DOHH2 (cell line): ENCODE data around the gene UBE2R2.

Experiments used
- H3F3A ChIP-seq: fragments of 200-600 bp; sonication (generic), shearing (Covaris generic); 2 replicates; pipeline ENCODE4 v1.6.0; 2016; ENCODE audit warnings: antibody characterized with exemption, mild to moderate bottlenecking; ENCODE audit not compliant: control insufficient read depth, insufficient read depth
- H3K27ac ChIP-seq: fragments of 200-600 bp; sonication (generic); 2 replicates; pipeline ENCODE4 v1.5.1; 2014; ENCODE audit warnings: low read depth, mild to moderate bottlenecking, low read length, moderate library complexity
- H3K27me3 ChIP-seq: fragments of 200-600 bp; sonication (generic); 2 replicates; pipeline ENCODE4 v1.6.1; 2014; ENCODE audit warnings: mild to moderate bottlenecking, low read length, mixed read lengths; ENCODE audit not compliant: control insufficient read depth
- H3K36me3 ChIP-seq: fragments of 200-600 bp; sonication (generic); 2 replicates; pipeline ENCODE4 v1.6.1; 2014; ENCODE audit warnings: mild to moderate bottlenecking, low read length, moderate library complexity, mixed read lengths; ENCODE audit not compliant: control insufficient read depth
- H3K4me1 ChIP-seq: fragments of 200-600 bp; sonication (generic); 2 replicates; pipeline ENCODE4 v1.6.1; 2014; ENCODE audit warnings: mild to moderate bottlenecking, low read length, mixed read lengths; ENCODE audit not compliant: control insufficient read depth
- H3K4me2 ChIP-seq: fragments of 200-600 bp; sonication (generic); 2 replicates; pipeline ENCODE4 v1.6.0; 2014; ENCODE audit warnings: mild to moderate bottlenecking, low read length, moderate library complexity
- H3K4me3 ChIP-seq: fragments of 200-600 bp; sonication (generic); 2 replicates; pipeline ENCODE4 v1.5.1; 2014; ENCODE audit warnings: mild to moderate bottlenecking, low read length, mixed read lengths
- H3K79me2 ChIP-seq: fragments of 200-600 bp; sonication (generic); 2 replicates; pipeline ENCODE4 v1.6.1; 2014; ENCODE audit warnings: mild to moderate bottlenecking, low read length, mixed read lengths; ENCODE audit not compliant: control insufficient read depth
- H3K9me2 ChIP-seq: fragments of 200-600 bp; sonication (generic); replicated peaks from 2 replicates; pipeline ENCODE4 v1.6.1; 2014; ENCODE audit warnings: mild to moderate bottlenecking, low read length, mixed read lengths; ENCODE audit not compliant: control insufficient read depth
- H3K9me3 ChIP-seq: fragments of 200-600 bp; sonication (generic); 2 replicates; pipeline ENCODE4 v1.6.1; 2014; ENCODE audit warnings: antibody characterized with exemption, low read length, mixed read lengths; ENCODE audit not compliant: control insufficient read depth, insufficient read depth
- H4K20me1 ChIP-seq: fragments of 200-600 bp; sonication (generic); 2 replicates; pipeline ENCODE4 v1.6.0; 2014; ENCODE audit warnings: low read depth, mild to moderate bottlenecking, antibody characterized with exemption, low read length, moderate library complexity; ENCODE audit not compliant: control insufficient read depth, insufficient read depth
- TF ChIP-seq, protein P1 (sequence below): fragments of 200-600 bp; sonication (generic); IDR thresholded peaks from one replicate; pipeline ENCODE4 v1.5.1; 2014; ENCODE audit warnings: antibody characterized with exemption, mild to moderate bottlenecking, low read depth, low read length; ENCODE audit not compliant: poor library complexity, severe bottlenecking

UBE2R2 gene

DNA sequence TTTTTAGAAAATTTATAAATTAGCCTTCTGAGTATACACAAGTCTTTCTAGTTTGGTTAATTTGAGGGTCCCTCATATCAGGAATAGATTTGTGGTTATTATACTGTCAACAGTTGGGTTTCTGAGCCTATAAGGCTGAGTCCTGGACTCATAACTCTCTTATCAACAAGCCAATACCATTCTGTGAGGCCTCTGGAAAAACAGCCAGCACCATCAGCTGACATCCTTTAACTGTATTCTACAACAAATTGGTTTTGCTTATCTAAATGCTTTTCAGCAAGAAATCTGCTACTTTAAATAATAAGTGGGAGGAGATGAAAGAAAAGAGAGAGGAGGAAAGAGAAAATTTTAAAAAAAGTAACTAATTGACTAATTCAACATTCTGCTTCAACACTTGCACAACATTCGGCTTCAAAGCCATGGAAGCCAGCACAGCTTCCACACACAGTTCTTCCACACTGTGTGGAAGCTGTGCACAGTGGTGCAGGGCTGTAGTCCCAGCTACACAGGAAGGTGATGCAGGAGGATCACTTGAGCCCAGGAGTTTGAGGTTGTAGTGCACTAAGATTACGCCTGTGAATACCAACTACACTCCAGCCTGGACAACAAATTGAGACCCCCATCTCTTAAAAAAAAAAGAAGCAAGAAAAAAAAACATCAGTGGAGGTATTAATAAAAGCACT lies 147.3 kb downstream of the UBE2R2 start:
- H3K4me3 ChIP-seq = no peak overlapping the region
- no peaks in the 10 kb centered on the region for H3K9me3 ChIP-seq
- no peaks in the 10 kb centered on the region for H3K4me1 ChIP-seq
- H3F3A ChIP-seq = peaks cover 11% of the 10 kb centered on the region; the same call in 1 of the 2 replicates
- no peaks in the 10 kb centered on the region for H4K20me1 ChIP-seq
- no peaks in the 10 kb centered on the region for H3K9me2 ChIP-seq
- H3K79me2 ChIP-seq = no peaks in the 10 kb centered on the region
- no peak overlapping the region for H3K27ac ChIP-seq
- TF ChIP-seq, protein P1, sequence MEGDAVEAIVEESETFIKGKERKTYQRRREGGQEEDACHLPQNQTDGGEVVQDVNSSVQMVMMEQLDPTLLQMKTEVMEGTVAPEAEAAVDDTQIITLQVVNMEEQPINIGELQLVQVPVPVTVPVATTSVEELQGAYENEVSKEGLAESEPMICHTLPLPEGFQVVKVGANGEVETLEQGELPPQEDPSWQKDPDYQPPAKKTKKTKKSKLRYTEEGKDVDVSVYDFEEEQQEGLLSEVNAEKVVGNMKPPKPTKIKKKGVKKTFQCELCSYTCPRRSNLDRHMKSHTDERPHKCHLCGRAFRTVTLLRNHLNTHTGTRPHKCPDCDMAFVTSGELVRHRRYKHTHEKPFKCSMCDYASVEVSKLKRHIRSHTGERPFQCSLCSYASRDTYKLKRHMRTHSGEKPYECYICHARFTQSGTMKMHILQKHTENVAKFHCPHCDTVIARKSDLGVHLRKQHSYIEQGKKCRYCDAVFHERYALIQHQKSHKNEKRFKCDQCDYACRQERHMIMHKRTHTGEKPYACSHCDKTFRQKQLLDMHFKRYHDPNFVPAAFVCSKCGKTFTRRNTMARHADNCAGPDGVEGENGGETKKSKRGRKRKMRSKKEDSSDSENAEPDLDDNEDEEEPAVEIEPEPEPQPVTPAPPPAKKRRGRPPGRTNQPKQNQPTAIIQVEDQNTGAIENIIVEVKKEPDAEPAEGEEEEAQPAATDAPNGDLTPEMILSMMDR = no peak
- peaks cover 44% of the 10 kb centered on the region for H3K36me3 ChIP-seq
- no peaks in the 10 kb centered on the region for H3K27me3 ChIP-seq
- H3K4me2 ChIP-seq = no peak overlapping the region
